OCI-LY1 (cell line): ENCODE measurements around the gene GNGT2.

Source experiments
- H2AFZ ChIP-seq: fragments of 200-600 bp; sonication (generic), shearing (Covaris generic); 2 replicates; pipeline ENCODE4 v1.6.0; 2014; ENCODE audit warnings: antibody characterized with exemption, mild to moderate bottlenecking, low read length
- H3F3A ChIP-seq: fragments of 200-600 bp; sonication (generic), shearing (Covaris generic); 2 replicates; pipeline ENCODE4 v1.6.0; 2014; ENCODE audit warnings: mild to moderate bottlenecking, antibody characterized with exemption, low read length, moderate library complexity; ENCODE audit not compliant: insufficient read depth
- H3K27ac ChIP-seq: fragments of 200-600 bp; sonication (generic); 2 replicates; pipeline ENCODE4 v1.5.1; 2014; ENCODE audit warnings: low read length, mixed run types, mild to moderate bottlenecking, low read depth; ENCODE audit not compliant: poor library complexity, severe bottlenecking
- H3K27me3 ChIP-seq: fragments of 200-600 bp; sonication (generic); 2 replicates; pipeline ENCODE4 v1.6.0; 2014; ENCODE audit warnings: antibody characterized with exemption, mild to moderate bottlenecking, low read length, moderate library complexity; ENCODE audit not compliant: insufficient read depth
- H3K36me3 ChIP-seq: fragments of 200-600 bp; sonication (generic); 2 replicates; pipeline ENCODE4 v1.6.1; 2014; ENCODE audit warnings: mild to moderate bottlenecking, antibody characterized with exemption, low read length, moderate library complexity, mixed read lengths; ENCODE audit not compliant: insufficient read depth
- H3K4me1 ChIP-seq: fragments of 200-600 bp; sonication (generic); 2 replicates; pipeline ENCODE4 v1.5.1; 2014; ENCODE audit warnings: mild to moderate bottlenecking, low read length, moderate library complexity; ENCODE audit not compliant: insufficient read depth, severe bottlenecking
- H3K4me2 ChIP-seq: fragments of 200-600 bp; sonication (generic), shearing (Covaris generic); 2 replicates; pipeline ENCODE4 v1.6.1; 2014; ENCODE audit warnings: low read length
- H3K4me3 ChIP-seq: fragments of 200-600 bp; sonication (generic); 2 replicates; pipeline ENCODE4 v1.5.1; 2014; ENCODE audit warnings: low read length, low read depth, mild to moderate bottlenecking, mixed read lengths; ENCODE audit not compliant: poor library complexity, severe bottlenecking
- H3K79me2 ChIP-seq: fragments of 200-600 bp; shearing (Covaris generic); 2 replicates; pipeline ENCODE4 v1.6.1; 2016; ENCODE audit warnings: mixed run types, low read length, mixed read lengths; ENCODE audit not compliant: insufficient read depth
- H3K9ac ChIP-seq: fragments of 200-600 bp; sonication (generic), shearing (Covaris generic); 2 replicates; pipeline ENCODE4 v1.6.1; 2014; ENCODE audit warnings: mild to moderate bottlenecking, low read length, mixed read lengths
- H3K9me2 ChIP-seq: fragments of 200-600 bp; sonication (generic), shearing (Covaris generic); 2 replicates; pipeline ENCODE4 v1.6.1; 2014; ENCODE audit warnings: low read depth, mild to moderate bottlenecking, low read length, mixed read lengths
- H3K9me3 ChIP-seq: fragments of 200-600 bp; shearing (Covaris generic); 2 replicates; pipeline ENCODE4 v1.6.1; 2014; ENCODE audit warnings: low read length, mixed read lengths
- H4K20me1 ChIP-seq: fragments of 200-600 bp; sonication (generic), shearing (Covaris generic); 2 replicates; pipeline ENCODE4 v1.6.0; 2016; ENCODE audit warnings: mild to moderate bottlenecking, low read length; ENCODE audit not compliant: insufficient read depth
- EZH2 ChIP-seq: fragments of 200-600 bp; sonication (generic), shearing (Covaris generic); IDR thresholded peaks from 2 replicates; pipeline ENCODE4 v1.8.0; 2017; ENCODE audit warnings: borderline replicate concordance, mixed run types, mild to moderate bottlenecking, antibody characterized with exemption, low read length, moderate library complexity, mixed read lengths
- TF ChIP-seq, protein P1 (sequence below): fragments of 200-600 bp; sonication (generic), shearing (Covaris generic); IDR thresholded peaks from 2 replicates; pipeline ENCODE4 v1.5.1; 2017; ENCODE audit warnings: mild to moderate bottlenecking, antibody characterized with exemption, low read length, moderate library complexity, mixed read lengths

GNGT2 gene

DNA sequence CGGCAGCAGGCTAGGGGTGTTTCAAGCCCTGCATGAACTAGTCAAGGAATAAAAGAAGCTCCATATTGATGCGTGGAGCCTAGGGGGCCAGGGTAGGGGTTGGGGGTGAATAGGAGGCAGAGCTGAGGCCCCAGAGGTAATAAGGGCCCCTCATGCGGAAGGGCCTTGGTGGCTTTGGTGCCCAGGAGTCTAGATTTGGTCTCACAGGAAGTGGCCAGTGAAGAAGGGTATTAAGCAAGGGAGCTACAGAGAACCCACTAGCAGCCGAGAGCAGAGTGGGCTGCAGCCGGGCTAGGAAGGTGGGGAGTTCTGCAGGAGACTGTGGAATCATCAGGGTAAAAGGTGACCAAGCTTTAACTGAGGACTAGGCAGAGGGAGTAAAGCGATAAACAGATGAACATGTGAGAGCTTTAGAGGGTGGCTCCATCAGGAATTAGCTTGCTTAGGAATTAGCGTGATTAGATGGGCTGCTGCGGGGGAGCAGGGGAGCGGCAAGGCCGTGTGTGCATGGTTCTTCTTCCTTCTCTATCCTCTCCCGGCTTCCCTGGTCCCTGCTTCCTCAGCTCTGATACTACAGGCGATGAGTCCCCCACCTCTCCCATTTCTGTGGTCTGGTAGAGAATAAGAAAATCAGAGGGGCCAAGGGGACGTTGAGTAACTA is 9.8 kb downstream of the GNGT2 start:
- H3K27ac ChIP-seq: no peak overlapping the region
- no peak overlapping the region for H2AFZ ChIP-seq
- TF ChIP-seq, protein P1, sequence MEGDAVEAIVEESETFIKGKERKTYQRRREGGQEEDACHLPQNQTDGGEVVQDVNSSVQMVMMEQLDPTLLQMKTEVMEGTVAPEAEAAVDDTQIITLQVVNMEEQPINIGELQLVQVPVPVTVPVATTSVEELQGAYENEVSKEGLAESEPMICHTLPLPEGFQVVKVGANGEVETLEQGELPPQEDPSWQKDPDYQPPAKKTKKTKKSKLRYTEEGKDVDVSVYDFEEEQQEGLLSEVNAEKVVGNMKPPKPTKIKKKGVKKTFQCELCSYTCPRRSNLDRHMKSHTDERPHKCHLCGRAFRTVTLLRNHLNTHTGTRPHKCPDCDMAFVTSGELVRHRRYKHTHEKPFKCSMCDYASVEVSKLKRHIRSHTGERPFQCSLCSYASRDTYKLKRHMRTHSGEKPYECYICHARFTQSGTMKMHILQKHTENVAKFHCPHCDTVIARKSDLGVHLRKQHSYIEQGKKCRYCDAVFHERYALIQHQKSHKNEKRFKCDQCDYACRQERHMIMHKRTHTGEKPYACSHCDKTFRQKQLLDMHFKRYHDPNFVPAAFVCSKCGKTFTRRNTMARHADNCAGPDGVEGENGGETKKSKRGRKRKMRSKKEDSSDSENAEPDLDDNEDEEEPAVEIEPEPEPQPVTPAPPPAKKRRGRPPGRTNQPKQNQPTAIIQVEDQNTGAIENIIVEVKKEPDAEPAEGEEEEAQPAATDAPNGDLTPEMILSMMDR: no peak
- TF ChIP-seq EZH2: no peak
- H4K20me1 ChIP-seq: no peaks in the 10 kb centered on the region
- H3K9me2 ChIP-seq: no peaks in the 10 kb centered on the region
- H3K9me3 ChIP-seq: no peaks in the 10 kb centered on the region
- H3K4me2 ChIP-seq: no peak overlapping the region
- H3K9ac ChIP-seq: no peak overlapping the region
- no peak overlapping the region for H3K4me3 ChIP-seq
- H3K4me1 ChIP-seq: no peaks in the 10 kb centered on the region
- no peaks in the 10 kb centered on the region for H3K79me2 ChIP-seq
- H3K27me3 ChIP-seq: no peaks in the 10 kb centered on the region
- H3F3A ChIP-seq: no peaks in the 10 kb centered on the region
- no peaks in the 10 kb centered on the region for H3K36me3 ChIP-seq

DNA sequence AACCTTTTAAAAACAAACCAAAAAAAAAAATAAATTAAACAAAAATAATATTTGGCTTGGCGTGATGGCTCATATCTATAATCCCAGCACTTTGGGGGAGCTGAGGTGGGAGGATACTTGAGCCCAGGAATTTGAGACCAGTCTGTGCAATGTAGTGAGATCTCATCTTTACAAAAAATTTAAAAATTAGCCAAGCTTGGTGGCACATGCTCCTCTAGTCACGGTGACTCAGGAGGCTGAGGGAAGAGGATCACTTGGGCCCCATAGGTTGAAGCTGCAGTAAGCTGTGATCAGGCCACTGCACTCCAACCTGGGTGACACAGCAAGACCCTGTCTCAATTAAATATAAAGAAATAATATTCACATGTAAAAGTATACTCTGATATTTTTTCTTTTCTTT is 12.2 kb downstream of the GNGT2 start:
- H3K4me3 ChIP-seq: no peak overlapping the region
- no peaks in the 10 kb centered on the region for H3K27me3 ChIP-seq
- H3K4me1 ChIP-seq: peaks cover 11% of the 10 kb centered on the region
- no peak for TF ChIP-seq EZH2
- TF ChIP-seq, protein P1: no peak
- H3K36me3 ChIP-seq: no peaks in the 10 kb centered on the region
- no peaks in the 10 kb centered on the region for H3K9me3 ChIP-seq
- H3K27ac ChIP-seq: no peak overlapping the region
- H3F3A ChIP-seq: no peaks in the 10 kb centered on the region
- no peaks in the 10 kb centered on the region for H3K79me2 ChIP-seq
- no peaks in the 10 kb centered on the region for H4K20me1 ChIP-seq
- no peak overlapping the region for H2AFZ ChIP-seq
- no peak overlapping the region for H3K4me2 ChIP-seq
- no peak overlapping the region for H3K9ac ChIP-seq
- no peaks in the 10 kb centered on the region for H3K9me2 ChIP-seq

- Histone ChIP-seq H3K79me2 (no peaks in the 10 kb centered on the region), H3K4me3 (no peak overlapping the region), H3K27ac (no peak overlapping the region), H3K9me3 (no peaks in the 10 kb centered on the region), H3K36me3 (no peaks in the 10 kb centered on the region), H3F3A (no peaks in the 10 kb centered on the region), H3K4me2 (no peak overlapping the region), H3K9me2 (no peaks in the 10 kb centered on the region), H2AFZ (no peak overlapping the region), H3K9ac (no peak overlapping the region), H4K20me1 (no peaks in the 10 kb centered on the region), H3K27me3 (no peaks in the 10 kb centered on the region), H3K4me1 (peaks cover 13% of the 10 kb centered on the region)
- TF ChIP-seq EZH2: no peak
- TF ChIP-seq, protein P1: no peak
Observed at GRCh38 chr17:49197346-49197998, 12.9 kb downstream of the GNGT2 start.
